ENCODE data around the gene SNX22. TPM values are rescaled to one million over a fixed set of nuclear protein-coding genes. Genes with fewer than 3 reads are reported as not detected.

Gene SNX22
- total and polyA plus RNA-seq, 2 donors (not counting 1 experiment from before 2014, with no cell fraction given), result 0.17 TPM; not detected in 1

- Histone ChIP-seq H3K27me3 (ENCODE audit: control insufficient read depth, insufficient read depth, low read length) (no peaks in the 10 kb centered on the region), H2AFZ (ENCODE audit: low read length) (no peak overlapping the region), H4K20me1 (ENCODE audit: control insufficient read depth, extremely low read depth, insufficient read depth, low read length) (no peaks in the 10 kb centered on the region), H3K79me2 (ENCODE audit: control insufficient read depth, insufficient read depth, low read length) (no peaks in the 10 kb centered on the region), H3K36me3 (ENCODE audit: control insufficient read depth, insufficient read depth, low read length) (peaks cover 3% of the 10 kb centered on the region), H3K9me3 (ENCODE audit: control insufficient read depth, insufficient read depth, low read depth, low read length) (no peaks in the 10 kb centered on the region), H3K4me2 (ENCODE audit: extremely low read depth, insufficient read depth, low read length) (no peak overlapping the region), H3K4me3 (replicated peaks in 1 of 4; ENCODE audit: control extremely low read depth in 1 of 4, insufficient read depth in 1 of 4, low read depth in 3 of 4, low read length in 4 of 4) (no peak overlapping the region), H3K4me1 (ENCODE audit: control insufficient read depth, extremely low read depth, insufficient read depth, low read length) (no peaks in the 10 kb centered on the region), H3K27ac (ENCODE audit: insufficient read depth, low read length) (no peak overlapping the region), H3K9ac (ENCODE audit: insufficient read depth, low read length) (no peak overlapping the region)
- no peak for DNase-seq (ENCODE audit: low read depth in 2 of 2)
- no peak for TF ChIP-seq EZH2 (IDR thresholded peaks at IDR 0.05; ENCODE audit: low read length, missing control alignments)
- TF ChIP-seq, protein P1, sequence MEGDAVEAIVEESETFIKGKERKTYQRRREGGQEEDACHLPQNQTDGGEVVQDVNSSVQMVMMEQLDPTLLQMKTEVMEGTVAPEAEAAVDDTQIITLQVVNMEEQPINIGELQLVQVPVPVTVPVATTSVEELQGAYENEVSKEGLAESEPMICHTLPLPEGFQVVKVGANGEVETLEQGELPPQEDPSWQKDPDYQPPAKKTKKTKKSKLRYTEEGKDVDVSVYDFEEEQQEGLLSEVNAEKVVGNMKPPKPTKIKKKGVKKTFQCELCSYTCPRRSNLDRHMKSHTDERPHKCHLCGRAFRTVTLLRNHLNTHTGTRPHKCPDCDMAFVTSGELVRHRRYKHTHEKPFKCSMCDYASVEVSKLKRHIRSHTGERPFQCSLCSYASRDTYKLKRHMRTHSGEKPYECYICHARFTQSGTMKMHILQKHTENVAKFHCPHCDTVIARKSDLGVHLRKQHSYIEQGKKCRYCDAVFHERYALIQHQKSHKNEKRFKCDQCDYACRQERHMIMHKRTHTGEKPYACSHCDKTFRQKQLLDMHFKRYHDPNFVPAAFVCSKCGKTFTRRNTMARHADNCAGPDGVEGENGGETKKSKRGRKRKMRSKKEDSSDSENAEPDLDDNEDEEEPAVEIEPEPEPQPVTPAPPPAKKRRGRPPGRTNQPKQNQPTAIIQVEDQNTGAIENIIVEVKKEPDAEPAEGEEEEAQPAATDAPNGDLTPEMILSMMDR (conservative IDR thresholded peaks at IDR 0.05 in 1 of 2, IDR thresholded peaks at IDR 0.05 in 1 of 2; ENCODE audit: low read depth in 1 of 2, low read length in 2 of 2), result no peak
Measured at GRCh38 chr15:64144565-64145281, 6.8 kb upstream of the SNX22 start.

GRCh38 chr15:64146041-64146440 lies 5.5 kb upstream of the SNX22 start:
- no peak for TF ChIP-seq EZH2 (IDR thresholded peaks at IDR 0.05; ENCODE audit: low read length, missing control alignments)
- TF ChIP-seq, protein P1 (conservative IDR thresholded peaks at IDR 0.05 in 1 of 2, IDR thresholded peaks at IDR 0.05 in 1 of 2; ENCODE audit: low read depth in 1 of 2, low read length in 2 of 2), result no peak
- Histone ChIP-seq H3K4me3 (replicated peaks in 1 of 4; ENCODE audit: control extremely low read depth in 1 of 4, insufficient read depth in 1 of 4, low read depth in 3 of 4, low read length in 4 of 4) (no peak overlapping the region), H3K9ac (ENCODE audit: insufficient read depth, low read length) (no peak overlapping the region), H3K4me1 (ENCODE audit: control insufficient read depth, extremely low read depth, insufficient read depth, low read length) (no peaks in the 10 kb centered on the region), H3K36me3 (ENCODE audit: control insufficient read depth, insufficient read depth, low read length) (peaks cover 3% of the 10 kb centered on the region), H3K27ac (ENCODE audit: insufficient read depth, low read length) (no peak overlapping the region), H3K9me3 (ENCODE audit: control insufficient read depth, insufficient read depth, low read depth, low read length) (no peaks in the 10 kb centered on the region), H3K27me3 (ENCODE audit: control insufficient read depth, insufficient read depth, low read length) (no peaks in the 10 kb centered on the region), H3K4me2 (ENCODE audit: extremely low read depth, insufficient read depth, low read length) (no peak overlapping the region), H2AFZ (ENCODE audit: low read length) (no peak overlapping the region), H4K20me1 (ENCODE audit: control insufficient read depth, extremely low read depth, insufficient read depth, low read length) (no peaks in the 10 kb centered on the region), H3K79me2 (ENCODE audit: control insufficient read depth, insufficient read depth, low read length) (no peaks in the 10 kb centered on the region)
- DNase-seq (ENCODE audit: low read depth in 2 of 2), result no peak

DNA sequence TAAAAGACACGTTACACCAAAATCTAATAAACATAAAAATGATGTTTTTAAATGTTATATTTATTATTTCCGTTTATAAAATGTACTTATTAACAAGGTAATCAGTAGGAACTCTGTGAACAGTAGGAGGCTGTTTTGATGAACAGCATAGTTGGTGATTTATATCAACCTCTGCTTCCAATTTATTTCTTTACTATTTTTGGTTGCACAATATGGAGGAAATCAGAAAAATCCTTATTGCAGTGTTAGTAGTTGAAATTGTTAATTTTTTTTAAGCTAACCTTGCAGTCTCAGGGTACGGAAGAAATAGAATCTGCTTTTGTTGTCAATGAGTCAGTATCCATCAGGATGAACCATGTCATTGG lies 5.0 kb upstream of the SNX22 start:
- peaks cover 3% of the 10 kb centered on the region for H3K36me3 ChIP-seq (ENCODE audit: control insufficient read depth, insufficient read depth, low read length)
- H2AFZ ChIP-seq (ENCODE audit: low read length), result no peak overlapping the region
- DNase-seq (ENCODE audit: low read depth in 2 of 2), result no peak
- H3K9ac ChIP-seq (ENCODE audit: insufficient read depth, low read length), result no peak overlapping the region
- no peak overlapping the region for H3K4me3 ChIP-seq (replicated peaks in 1 of 4; ENCODE audit: control extremely low read depth in 1 of 4, insufficient read depth in 1 of 4, low read depth in 3 of 4, low read length in 4 of 4)
- no peaks in the 10 kb centered on the region for H3K9me3 ChIP-seq (ENCODE audit: control insufficient read depth, insufficient read depth, low read depth, low read length)
- no peaks in the 10 kb centered on the region for H3K27me3 ChIP-seq (ENCODE audit: control insufficient read depth, insufficient read depth, low read length)
- no peaks in the 10 kb centered on the region for H4K20me1 ChIP-seq (ENCODE audit: control insufficient read depth, extremely low read depth, insufficient read depth, low read length)
- H3K4me2 ChIP-seq (ENCODE audit: extremely low read depth, insufficient read depth, low read length), result no peak overlapping the region
- H3K79me2 ChIP-seq (ENCODE audit: control insufficient read depth, insufficient read depth, low read length), result no peaks in the 10 kb centered on the region
- H3K27ac ChIP-seq (ENCODE audit: insufficient read depth, low read length), result no peak overlapping the region
- no peaks in the 10 kb centered on the region for H3K4me1 ChIP-seq (ENCODE audit: control insufficient read depth, extremely low read depth, insufficient read depth, low read length)
- no peak for TF ChIP-seq EZH2 (IDR thresholded peaks at IDR 0.05; ENCODE audit: low read length, missing control alignments)
- TF ChIP-seq, protein P1 (conservative IDR thresholded peaks at IDR 0.05 in 1 of 2, IDR thresholded peaks at IDR 0.05 in 1 of 2; ENCODE audit: low read depth in 1 of 2, low read length in 2 of 2), result no peak
